HEK293 (cell line): ENCODE data around the gene MTMR11.

ENCODE experiments used
- CTCF ChIA-PET: fragments of 350-600 bp; formaldehyde crosslinking; extraction: SDS; loops from one replicate; lab custom pipeline; 2021; ENCODE audit warnings: antibody characterized with exemption; lab: Yijun Ruan, JAX
- POLR2A ChIA-PET: fragments of 300-600 bp; formaldehyde crosslinking; extraction: SDS; loops from one replicate; lab custom pipeline; 2020; ENCODE audit warnings: antibody characterized with exemption, inconsistent platforms; lab: Yijun Ruan, JAX
- H3K27ac ChIP-seq: fragments of 200-500 bp; sonication (Bioruptor generic); 2 replicates; pipeline ENCODE4 v1.5.1; 2014; ENCODE audit warnings: low read depth, low read length, control low read depth, inconsistent platforms; ENCODE audit errors: extremely low read depth
- H3K36me3 ChIP-seq, 2 experiments: fragments of 200-500 bp in 1 of 2; sonication (Bioruptor generic) in 1 of 2; 1 replicate in 1 of 2; 2 replicates in 1 of 2; pipeline ENCODE4 v1.5.1; 2014 to 2017; ENCODE audit warnings: inconsistent platforms in 2 of 2, low read length in 2 of 2; ENCODE audit not compliant: control insufficient read depth in 2 of 2, insufficient read depth in 1 of 2
- H3K4me1 ChIP-seq: fragments of 200-500 bp; sonication (Bioruptor generic); 2 replicates; pipeline ENCODE4 v1.5.1; 2014; ENCODE audit warnings: mild to moderate bottlenecking, low read length, inconsistent platforms; ENCODE audit not compliant: control insufficient read depth, insufficient read depth
- H3K4me3 ChIP-seq: 2 replicates; pipeline ENCODE4 v1.5.1; 2011; ENCODE audit warnings: low read depth, mild to moderate bottlenecking, control low read depth, low read length, moderate library complexity
- H3K9me3 ChIP-seq: fragments of 200-500 bp; sonication (Bioruptor generic); 2 replicates; pipeline ENCODE4 v1.5.1; 2014; ENCODE audit warnings: low read depth, low read length, inconsistent platforms; ENCODE audit not compliant: control insufficient read depth, insufficient read depth
- IKZF3 ChIP-seq: fragments of 450-650 bp; IDR thresholded peaks from 2 replicates; pipeline ENCODE4 v1.5.0; 2018; ENCODE audit warnings: missing biosample characterization, mild to moderate bottlenecking, missing genetic modification characterization, moderate library complexity
- INSM2 ChIP-seq: fragments of 450-650 bp; formaldehyde crosslinking; IDR thresholded peaks from 2 replicates; pipeline ENCODE4 v1.5.1; 2016; ENCODE audit warnings: missing biosample characterization, missing genetic modification characterization
- RBAK ChIP-seq: fragments of 450-650 bp; formaldehyde crosslinking; IDR thresholded peaks from 2 replicates; pipeline ENCODE4 v1.5.1; 2016; ENCODE audit warnings: missing biosample characterization, missing genetic modification characterization
- REPIN1 ChIP-seq: fragments of 450-650 bp; formaldehyde crosslinking; IDR thresholded peaks from 2 replicates; pipeline ENCODE4 v1.5.1; 2017; ENCODE audit warnings: missing biosample characterization, missing genetic modification characterization, low read depth
- ZFHX2 ChIP-seq: fragments of 450-650 bp; formaldehyde crosslinking; conservative IDR thresholded peaks from 2 replicates; pipeline ENCODE4 v1.5.1; 2016; ENCODE audit warnings: missing biosample characterization, missing genetic modification characterization
- ZNF112 ChIP-seq: fragments of 450-650 bp; formaldehyde crosslinking; IDR thresholded peaks from 2 replicates; pipeline ENCODE4 v1.5.0; 2017; ENCODE audit warnings: missing biosample characterization, missing genetic modification characterization
- ZNF157 ChIP-seq: fragments of 450-650 bp; formaldehyde crosslinking; IDR thresholded peaks from 2 replicates; pipeline ENCODE4 v1.5.1; 2016; ENCODE audit warnings: missing biosample characterization, missing genetic modification characterization
- ZNF248 ChIP-seq: fragments of 450-650 bp; formaldehyde crosslinking; IDR thresholded peaks from 2 replicates; pipeline ENCODE4 v1.5.1; 2017; ENCODE audit warnings: missing biosample characterization, missing genetic modification characterization
- ZNF274 ChIP-seq, 2 experiments: fragments of 200-500 bp in 1 of 2; fragments of 450-650 bp in 1 of 2; sonication (Bioruptor generic) in 1 of 2; formaldehyde crosslinking in 1 of 2; IDR thresholded peaks; 2 replicates each; pipeline versions ENCODE4 v1.5.1 to v1.6.1; 2014 to 2016; ENCODE audit warnings: borderline replicate concordance in 1 of 2, inconsistent platforms in 1 of 2, low read length in 1 of 2, missing biosample characterization in 1 of 2, missing genetic modification characterization in 1 of 2
- ZNF292 ChIP-seq: fragments of 450-650 bp; formaldehyde crosslinking; IDR thresholded peaks from 2 replicates; pipeline ENCODE4 v1.5.1; 2016; ENCODE audit warnings: low read depth, missing biosample characterization, missing genetic modification characterization, borderline replicate concordance
- ZNF350 ChIP-seq: fragments of 450-650 bp; formaldehyde crosslinking; IDR thresholded peaks from 2 replicates; pipeline ENCODE4 v1.5.0; 2017; ENCODE audit warnings: missing biosample characterization, mild to moderate bottlenecking, missing genetic modification characterization
- ZNF366 ChIP-seq: fragments of 450-650 bp; formaldehyde crosslinking; conservative IDR thresholded peaks from 2 replicates; pipeline ENCODE4 v1.5.1; 2016; ENCODE audit warnings: missing biosample characterization, missing genetic modification characterization
- ZNF449 ChIP-seq: fragments of 450-650 bp; formaldehyde crosslinking; IDR thresholded peaks from 2 replicates; pipeline ENCODE4 v1.5.1; 2017; ENCODE audit warnings: missing biosample characterization, mild to moderate bottlenecking, missing genetic modification characterization, moderate library complexity
- ZNF549 ChIP-seq: fragments of 450-650 bp; IDR thresholded peaks from 2 replicates; pipeline ENCODE4 v1.5.1; 2018; ENCODE audit warnings: missing biosample characterization, missing genetic modification characterization, mild to moderate bottlenecking, inconsistent platforms, moderate library complexity
- ZNF639 ChIP-seq: fragments of 450-650 bp; formaldehyde crosslinking; IDR thresholded peaks from 2 replicates; pipeline ENCODE4 v1.5.1; 2016; ENCODE audit warnings: missing biosample characterization, missing genetic modification characterization
- ZNF704 ChIP-seq: fragments of 450-650 bp; formaldehyde crosslinking; IDR thresholded peaks from 2 replicates; pipeline ENCODE4 v1.5.1; 2016; ENCODE audit warnings: missing biosample characterization, missing genetic modification characterization
- ZNF792 ChIP-seq: fragments of 450-650 bp; formaldehyde crosslinking; IDR thresholded peaks from 2 replicates; pipeline ENCODE4 v1.5.1; 2016; ENCODE audit warnings: missing biosample characterization, missing genetic modification characterization
- ZSCAN18 ChIP-seq: fragments of 450-650 bp; formaldehyde crosslinking; IDR thresholded peaks from 2 replicates; pipeline ENCODE4 v1.5.1; 2016; ENCODE audit warnings: missing biosample characterization, missing genetic modification characterization

The MTMR11 gene

GRCh38 chr1:149932474-149932873 lies 4.2 kb downstream of the MTMR11 start:
- H3K27ac ChIP-seq: no peak overlapping the region
- no peak for TF ChIP-seq ZNF274 (IDR thresholded peaks at IDR 0.05; ENCODE audit: low read length)
- no peak for TF ChIP-seq ZNF274 (tag by site-specific recombination; IDR thresholded peaks at IDR 0.05; ENCODE audit: borderline replicate concordance)
- TF ChIP-seq ZSCAN18 (tag by site-specific recombination): no peak
- no peak for TF ChIP-seq ZNF449
- no peak for TF ChIP-seq ZNF639 (tag by site-specific recombination)
- no peak for TF ChIP-seq ZNF292 (tag by site-specific recombination)
- no peak for TF ChIP-seq REPIN1
- TF ChIP-seq ZNF549 (tag by site-specific recombination): no peak
- TF ChIP-seq ZNF366 (tag by site-specific recombination): no peak
- no peak for TF ChIP-seq IKZF3 (tag by site-specific recombination)
- TF ChIP-seq RBAK (tag by site-specific recombination): no peak
- no peak for TF ChIP-seq INSM2 (tag by site-specific recombination)
- TF ChIP-seq ZNF704: no peak
- no peak for TF ChIP-seq ZNF157 (tag by site-specific recombination)
- TF ChIP-seq ZFHX2 (tag by site-specific recombination): no peak
- no peak for TF ChIP-seq ZNF350 (tag by site-specific recombination)
- H3K4me3 ChIP-seq: no peak overlapping the region
- H3K36me3 ChIP-seq: peaks cover 0 to 43% of the 10 kb centered on the region in 2 experiments; a peak in 1 of 3 replicates
- peaks cover 3% of the 10 kb centered on the region; the same call in 1 of the 2 replicates for H3K4me1 ChIP-seq
- no peaks in the 10 kb centered on the region for H3K9me3 ChIP-seq
- CTCF ChIA-PET: no interaction called here
- POLR2A ChIA-PET: no interaction called here

- H3K4me1 ChIP-seq: 0 out of 2 replicates have a peak, but pooled peaks cover 2% of the 10 kb centered on the region
- no peak overlapping the region for H3K27ac ChIP-seq
- no peak for TF ChIP-seq ZNF792 (tag by site-specific recombination)
- TF ChIP-seq ZNF248: no peak
- no peak for TF ChIP-seq ZNF112 (tag by site-specific recombination)
- TF ChIP-seq RBAK (tag by site-specific recombination): no peak
- H3K9me3 ChIP-seq: no peaks in the 10 kb centered on the region
- peaks cover 1 to 52% of the 10 kb centered on the region in 2 experiments for H3K36me3 ChIP-seq
- CTCF ChIA-PET: no interaction called here
- POLR2A ChIA-PET: no interaction called here
- no peak overlapping the region for H3K4me3 ChIP-seq
Measured at GRCh38 chr1:149931212-149931790, 5.4 kb downstream of the MTMR11 start.
